ENCODE data around the gene COX6A1. TPM values are rescaled to one million over a fixed set of nuclear protein-coding genes. Genes with fewer than 3 reads are reported as not detected.

COX6A1 gene
- total RNA-seq, 2 donors from 2014 or later = 887 to 1,081 TPM

- no peak overlapping the region for H3K9ac ChIP-seq (ENCODE audit: low read depth in 2 of 2, low read length in 2 of 2)
- no peaks in the 10 kb centered on the region for H3K4me1 ChIP-seq
- no peak for DNase-seq
- TF ChIP-seq CTCF (IDR thresholded peaks at IDR 0.05) = no peak
- H3K36me3 ChIP-seq = no peaks in the 10 kb centered on the region
- no peaks in the 10 kb centered on the region for H3K9me3 ChIP-seq
- intact Hi-C loops (cut with DNase I) = no loop called here
- no peak overlapping the region for H3K4me3 ChIP-seq
- H3K27ac ChIP-seq = no peak overlapping the region
- no peaks in the 10 kb centered on the region for H3K27me3 ChIP-seq
These were observed 31.8 kb upstream of the COX6A1 start for GRCh38 chr12:120406069-120406468.

- no peak for DNase-seq
- no peak overlapping the region for H3K9ac ChIP-seq (ENCODE audit: low read depth in 2 of 2, low read length in 2 of 2)
- no peaks in the 10 kb centered on the region for H3K9me3 ChIP-seq
- H3K27me3 ChIP-seq = no peaks in the 10 kb centered on the region
- no peak overlapping the region for H3K27ac ChIP-seq
- no peak for TF ChIP-seq CTCF (IDR thresholded peaks at IDR 0.05)
- H3K36me3 ChIP-seq = no peaks in the 10 kb centered on the region
- intact Hi-C loops (cut with DNase I) = no loop called here
- H3K4me3 ChIP-seq = no peak overlapping the region
- no peaks in the 10 kb centered on the region for H3K4me1 ChIP-seq
These were observed 31.4 kb upstream of the COX6A1 start for GRCh38 chr12:120406553-120406952.

GRCh38 chr12:120408771-120409170, 29.1 kb upstream of the COX6A1 start:
- Histone ChIP-seq H3K9me3 (no peaks in the 10 kb centered on the region), H3K27ac (no peak overlapping the region), H3K36me3 (no peaks in the 10 kb centered on the region), H3K4me3 (no peak overlapping the region), H3K4me1 (no peaks in the 10 kb centered on the region), H3K27me3 (no peaks in the 10 kb centered on the region), H3K9ac (ENCODE audit: low read depth in 2 of 2, low read length in 2 of 2) (no peak overlapping the region)
- no peak for DNase-seq
- intact Hi-C loops (cut with DNase I) = no loop called here
- TF ChIP-seq CTCF (IDR thresholded peaks at IDR 0.05) = no peak

GRCh38 chr12:120412421-120412820, 25.5 kb upstream of the COX6A1 start:
- no peak overlapping the region for H3K9ac ChIP-seq (ENCODE audit: low read depth in 2 of 2, low read length in 2 of 2)
- H3K4me3 ChIP-seq = no peak overlapping the region
- no peaks in the 10 kb centered on the region for H3K9me3 ChIP-seq
- H3K27me3 ChIP-seq = no peaks in the 10 kb centered on the region
- no peaks in the 10 kb centered on the region for H3K4me1 ChIP-seq
- H3K36me3 ChIP-seq = no peaks in the 10 kb centered on the region
- intact Hi-C loops (cut with DNase I) = no loop called here
- no peak overlapping the region for H3K27ac ChIP-seq
- no peak for DNase-seq
- no peak for TF ChIP-seq CTCF (IDR thresholded peaks at IDR 0.05)

GRCh38 chr12:120413901-120414695, 23.8 kb upstream of the COX6A1 start:
- no peaks in the 10 kb centered on the region for H3K27me3 ChIP-seq
- H3K36me3 ChIP-seq = no peaks in the 10 kb centered on the region
- H3K9ac ChIP-seq (ENCODE audit: low read depth in 2 of 2, low read length in 2 of 2) = peak overlapping the region in 1 of 2 donors; percentile 24
- no peak for TF ChIP-seq CTCF (IDR thresholded peaks at IDR 0.05)
- H3K4me1 ChIP-seq = no peaks in the 10 kb centered on the region
- no peaks in the 10 kb centered on the region for H3K9me3 ChIP-seq
- H3K4me3 ChIP-seq = no peak overlapping the region
- intact Hi-C loops (cut with DNase I) = no loop called here
- peak; percentile 49 for DNase-seq
- no peak overlapping the region for H3K27ac ChIP-seq

Measured in colonic mucosa (tissue), 4 donors.